ENCODE measurements around the gene DMKN. TPM values are rescaled to one million over a fixed set of nuclear protein-coding genes. Genes with fewer than 3 reads are reported as not detected.
"Not testable (repeated sequence)": the region's sequence is repeated elsewhere in the genome, so short reads cannot be mapped to it uniquely, and the experiment has no call there.

The DMKN gene
- polyA plus RNA-seq, 2 of the 4 experiments (the other 2 are of a cell fraction), result 21.5 to 40.6 TPM

GRCh38 chr19:35476149-35476548 is 37.3 kb downstream of the DMKN start (continued):
- TF ChIP-seq POLR2A (IDR thresholded peaks at IDR 0.05; ENCODE audit: low read length), result no peak

DNA sequence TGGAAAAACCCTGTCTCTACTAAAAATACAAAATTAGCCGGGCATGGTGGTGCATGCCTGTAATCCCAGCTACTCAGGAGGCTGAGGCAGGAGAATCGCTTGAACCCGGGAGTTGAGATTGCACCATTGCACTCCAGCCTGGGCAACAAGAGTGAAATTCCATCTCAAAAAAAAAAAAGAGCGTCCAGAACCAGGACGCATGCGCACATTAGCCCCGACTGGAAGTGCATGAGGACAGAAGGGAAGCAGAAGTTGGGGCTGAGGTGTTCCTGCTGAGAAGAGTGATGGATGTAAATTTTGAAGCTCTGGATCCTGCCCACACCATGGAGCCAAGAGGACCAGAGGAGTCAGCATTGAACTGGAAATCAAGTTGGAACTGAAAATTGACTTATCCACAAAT is 38.9 kb downstream of the DMKN start:
- CTCF ChIA-PET, result interaction anchor here (1.0 to 17.2 kb wide), 7 partner anchors 18 to 199 kb away, joined by 3 to 368 read pairs (median 10); partner anchors contain the start of genes FFAR1 and FFAR3
- H3K9me3 ChIP-seq; H3K27ac ChIP-seq; ATAC-seq; DNase-seq (ENCODE audit: low read depth in 1 of 2, low spot score in 1 of 2); H3K4me2 ChIP-seq; H3K4me3 ChIP-seq; POLR2A ChIA-PET; H3K4me1 ChIP-seq; FAIRE-seq: not testable (repeated sequence)
- 76% methylated on average over 7 of the region's 7 CpGs for WGBS (ENCODE audit: missing lambda C conversion rate)

DNA sequence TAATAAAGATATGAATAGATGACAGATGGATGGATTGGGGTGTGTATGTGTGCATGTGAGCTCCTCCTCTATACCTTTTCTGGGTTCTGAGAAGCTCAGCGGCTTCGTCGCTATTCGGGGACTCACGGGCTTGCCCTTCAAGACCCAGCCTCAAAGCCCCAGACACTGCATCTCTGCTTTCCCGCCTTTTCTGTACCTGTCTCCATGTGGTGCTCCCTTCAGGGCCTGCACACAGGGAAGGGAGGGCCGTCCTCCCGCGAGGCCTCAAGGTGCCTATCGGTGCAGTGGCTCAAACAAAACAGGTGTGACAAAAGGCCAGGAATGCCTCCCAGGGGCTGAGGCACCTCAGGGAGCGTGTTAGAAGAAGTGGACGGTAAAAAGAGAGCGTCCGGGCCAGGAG is 39.3 kb downstream of the DMKN start:
- no peaks in the 10 kb centered on the region for H3K9me3 ChIP-seq
- ATAC-seq (no peak), DNase-seq (ENCODE audit: low read depth in 1 of 2, low spot score in 1 of 2) (no peak), FAIRE-seq (no peak)
- TF ChIP-seq ZFP36 (IDR thresholded peaks at IDR 0.05; ENCODE audit: borderline replicate concordance, partially characterized antibody) (no peak), E2F6 (IDR thresholded peaks at IDR 0.05; ENCODE audit: borderline replicate concordance, low read depth) (peak; percentile 42; the same call in 1 of the 2 replicates), EP300 (IDR thresholded peaks at IDR 0.05) (no peak), HOXB13 (CRISPR knock-in tag; IDR thresholded peaks at IDR 0.05; ENCODE audit: low read depth) (no peak)
- no peak overlapping the region for H3K4me3 ChIP-seq
- CTCF ChIA-PET, result interaction anchor here (0.9 to 17.2 kb wide), 12 partner anchors 12 to 636 kb away, joined by 3 to 368 read pairs (median 4); partner anchors contain the start of genes FFAR1 and FFAR3
- H3K27ac ChIP-seq, result no peak overlapping the region
- H3K4me2 ChIP-seq, result no peak overlapping the region
- H3K4me1 ChIP-seq, result no peaks in the 10 kb centered on the region
- POLR2A ChIA-PET, result no interaction called here
- WGBS (ENCODE audit: missing lambda C conversion rate), result 81% methylated on average over 14 of the region's 14 CpGs

- Histone ChIP-seq H3K9me3 (no peaks in the 10 kb centered on the region), H3K27ac (no peak overlapping the region), H3K4me1 (no peaks in the 10 kb centered on the region), H3K4me2 (no peak overlapping the region), H3K4me3 (no peak overlapping the region)
- ChIA-PET POLR2A (no interaction called here), CTCF (interaction anchor here (0.6 to 17.2 kb wide), 7 partner anchors 15 to 257 kb away, joined by 3 to 368 read pairs (median 16); partner anchors contain the start of genes FFAR1 and FFAR3)
- 75% methylated on average over 8 of the region's 8 CpGs for WGBS (ENCODE audit: missing lambda C conversion rate)
- DNase-seq (ENCODE audit: low read depth in 1 of 2, low spot score in 1 of 2) (no peak), FAIRE-seq (peak; percentile 49), ATAC-seq (no peak)
- TF ChIP-seq TP53 (CRISPR knock-in tag; IDR thresholded peaks at IDR 0.05), result no peak
- TF ChIP-seq NR3C1 (IDR thresholded peaks at IDR 0.05), result no peak
- no peak for TF ChIP-seq RNF2 (IDR thresholded peaks at IDR 0.05; ENCODE audit: borderline replicate concordance, low read depth)
- no peak for TF ChIP-seq PHF8 (IDR thresholded peaks at IDR 0.05; ENCODE audit: borderline replicate concordance, low read depth)
- TF ChIP-seq, protein P1, sequence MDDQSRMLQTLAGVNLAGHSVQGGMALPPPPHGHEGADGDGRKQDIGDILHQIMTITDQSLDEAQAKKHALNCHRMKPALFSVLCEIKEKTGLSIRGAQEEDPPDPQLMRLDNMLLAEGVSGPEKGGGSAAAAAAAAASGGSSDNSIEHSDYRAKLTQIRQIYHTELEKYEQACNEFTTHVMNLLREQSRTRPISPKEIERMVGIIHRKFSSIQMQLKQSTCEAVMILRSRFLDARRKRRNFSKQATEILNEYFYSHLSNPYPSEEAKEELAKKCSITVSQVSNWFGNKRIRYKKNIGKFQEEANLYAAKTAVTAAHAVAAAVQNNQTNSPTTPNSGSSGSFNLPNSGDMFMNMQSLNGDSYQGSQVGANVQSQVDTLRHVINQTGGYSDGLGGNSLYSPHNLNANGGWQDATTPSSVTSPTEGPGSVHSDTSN (IDR thresholded peaks at IDR 0.05), result no peak
- no peak for TF ChIP-seq ELK1 (IDR thresholded peaks at IDR 0.05; ENCODE audit: low read depth, low read length)
- TF ChIP-seq, protein P2, sequence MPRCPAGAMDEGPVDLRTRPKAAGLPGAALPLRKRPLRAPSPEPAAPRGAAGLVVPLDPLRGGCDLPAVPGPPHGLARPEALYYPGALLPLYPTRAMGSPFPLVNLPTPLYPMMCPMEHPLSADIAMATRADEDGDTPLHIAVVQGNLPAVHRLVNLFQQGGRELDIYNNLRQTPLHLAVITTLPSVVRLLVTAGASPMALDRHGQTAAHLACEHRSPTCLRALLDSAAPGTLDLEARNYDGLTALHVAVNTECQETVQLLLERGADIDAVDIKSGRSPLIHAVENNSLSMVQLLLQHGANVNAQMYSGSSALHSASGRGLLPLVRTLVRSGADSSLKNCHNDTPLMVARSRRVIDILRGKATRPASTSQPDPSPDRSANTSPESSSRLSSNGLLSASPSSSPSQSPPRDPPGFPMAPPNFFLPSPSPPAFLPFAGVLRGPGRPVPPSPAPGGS (IDR thresholded peaks at IDR 0.05), result no peak
- TF ChIP-seq POLR2A (IDR thresholded peaks at IDR 0.05; ENCODE audit: low read length), result no peak
- TF ChIP-seq KDM1A (IDR thresholded peaks at IDR 0.05; ENCODE audit: low read depth), result no peak
- TF ChIP-seq, protein P3, sequence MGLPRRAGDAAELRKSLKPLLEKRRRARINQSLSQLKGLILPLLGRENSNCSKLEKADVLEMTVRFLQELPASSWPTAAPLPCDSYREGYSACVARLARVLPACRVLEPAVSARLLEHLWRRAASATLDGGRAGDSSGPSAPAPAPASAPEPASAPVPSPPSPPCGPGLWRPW (IDR thresholded peaks at IDR 0.05), result no peak
- no peak for TF ChIP-seq RCOR1 (IDR thresholded peaks at IDR 0.05; ENCODE audit: low read depth, low read length)
- no peak for TF ChIP-seq GATA3 (IDR thresholded peaks at IDR 0.05; ENCODE audit: borderline replicate concordance)
- TF ChIP-seq EHMT2 (IDR thresholded peaks at IDR 0.05; ENCODE audit: low read depth), result no peak
- TF ChIP-seq, protein P4, sequence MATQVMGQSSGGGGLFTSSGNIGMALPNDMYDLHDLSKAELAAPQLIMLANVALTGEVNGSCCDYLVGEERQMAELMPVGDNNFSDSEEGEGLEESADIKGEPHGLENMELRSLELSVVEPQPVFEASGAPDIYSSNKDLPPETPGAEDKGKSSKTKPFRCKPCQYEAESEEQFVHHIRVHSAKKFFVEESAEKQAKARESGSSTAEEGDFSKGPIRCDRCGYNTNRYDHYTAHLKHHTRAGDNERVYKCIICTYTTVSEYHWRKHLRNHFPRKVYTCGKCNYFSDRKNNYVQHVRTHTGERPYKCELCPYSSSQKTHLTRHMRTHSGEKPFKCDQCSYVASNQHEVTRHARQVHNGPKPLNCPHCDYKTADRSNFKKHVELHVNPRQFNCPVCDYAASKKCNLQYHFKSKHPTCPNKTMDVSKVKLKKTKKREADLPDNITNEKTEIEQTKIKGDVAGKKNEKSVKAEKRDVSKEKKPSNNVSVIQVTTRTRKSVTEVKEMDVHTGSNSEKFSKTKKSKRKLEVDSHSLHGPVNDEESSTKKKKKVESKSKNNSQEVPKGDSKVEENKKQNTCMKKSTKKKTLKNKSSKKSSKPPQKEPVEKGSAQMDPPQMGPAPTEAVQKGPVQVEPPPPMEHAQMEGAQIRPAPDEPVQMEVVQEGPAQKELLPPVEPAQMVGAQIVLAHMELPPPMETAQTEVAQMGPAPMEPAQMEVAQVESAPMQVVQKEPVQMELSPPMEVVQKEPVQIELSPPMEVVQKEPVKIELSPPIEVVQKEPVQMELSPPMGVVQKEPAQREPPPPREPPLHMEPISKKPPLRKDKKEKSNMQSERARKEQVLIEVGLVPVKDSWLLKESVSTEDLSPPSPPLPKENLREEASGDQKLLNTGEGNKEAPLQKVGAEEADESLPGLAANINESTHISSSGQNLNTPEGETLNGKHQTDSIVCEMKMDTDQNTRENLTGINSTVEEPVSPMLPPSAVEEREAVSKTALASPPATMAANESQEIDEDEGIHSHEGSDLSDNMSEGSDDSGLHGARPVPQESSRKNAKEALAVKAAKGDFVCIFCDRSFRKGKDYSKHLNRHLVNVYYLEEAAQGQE (IDR thresholded peaks at IDR 0.05), result no peak
- TF ChIP-seq HOXB5 (CRISPR knock-in tag; IDR thresholded peaks at IDR 0.05), result no peak
- TF ChIP-seq, protein P5, sequence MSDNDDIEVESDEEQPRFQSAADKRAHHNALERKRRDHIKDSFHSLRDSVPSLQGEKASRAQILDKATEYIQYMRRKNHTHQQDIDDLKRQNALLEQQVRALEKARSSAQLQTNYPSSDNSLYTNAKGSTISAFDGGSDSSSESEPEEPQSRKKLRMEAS (IDR thresholded peaks at IDR 0.05), result no peak
- no peak for TF ChIP-seq ESRRA (IDR thresholded peaks at IDR 0.05; ENCODE audit: borderline replicate concordance, low read length)
These were observed 41.5 kb downstream of the DMKN start for GRCh38 chr19:35471946-35472345.

DNA sequence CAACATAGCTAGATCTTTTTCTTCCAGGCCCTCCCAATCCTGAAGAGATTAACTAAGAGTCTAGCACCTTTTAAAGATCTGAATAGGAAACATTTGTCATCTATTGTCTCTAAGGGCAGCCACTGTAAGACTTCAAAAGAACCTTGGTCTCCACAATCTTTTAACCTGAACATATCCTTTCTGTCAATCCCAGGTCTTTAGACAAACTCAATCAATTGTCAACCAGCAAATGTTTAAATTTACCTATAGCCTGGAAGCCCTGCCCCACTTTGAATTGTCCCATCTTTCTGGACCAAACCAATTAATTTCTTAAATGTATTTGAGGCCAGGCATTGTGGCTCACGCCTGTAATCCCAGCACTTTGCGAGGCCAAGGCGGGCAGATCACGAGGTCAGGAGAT is 42.4 kb downstream of the DMKN start:
- CTCF ChIA-PET, result interaction anchor here (1.2 to 17.2 kb wide), 6 partner anchors 15 to 120 kb away, joined by 3 to 368 read pairs (median 17); partner anchors contain the start of genes FFAR1 and FFAR3
- DNase-seq (ENCODE audit: low read depth in 1 of 2, low spot score in 1 of 2); H3K9me3 ChIP-seq; FAIRE-seq; H3K27ac ChIP-seq; ATAC-seq; H3K4me2 ChIP-seq; H3K4me1 ChIP-seq; POLR2A ChIA-PET; H3K4me3 ChIP-seq: not testable (repeated sequence)
- WGBS (ENCODE audit: missing lambda C conversion rate), result 79% methylated on average over 4 of the region's 4 CpGs
